Liver (tissue), 9 donors: ENCODE measurements around the gene SPOP. TPM values are rescaled to one million over a fixed set of nuclear protein-coding genes. Genes with fewer than 3 reads are reported as not detected.

Experiments used
- DNase-seq: peaks from one replicate; pipeline ENCODE4 v3.0.0-alpha.2; 2017; ENCODE audit warnings: low spot score
- H3K27ac ChIP-seq, 2 donors: one replicate each; pipeline ENCODE4 v1.7.0; 2013; ENCODE audit warnings: inconsistent platforms in 2 of 2, low read length in 2 of 2, control low read depth in 1 of 2, low read depth in 1 of 2, mild to moderate bottlenecking in 1 of 2
- H3K27me3 ChIP-seq, 4 donors: one replicate each; pipeline versions ENCODE4 v1.6.1 to v1.7.0; 2013; ENCODE audit warnings: low read length in 3 of 4, inconsistent platforms in 1 of 4, mild to moderate bottlenecking in 1 of 4, moderate library complexity in 1 of 4; ENCODE audit not compliant: control insufficient read depth in 4 of 4, insufficient read depth in 4 of 4
- H3K36me3 ChIP-seq, 4 donors: one replicate each; pipeline versions ENCODE4 v1.6.1 to v1.7.0; 2013; ENCODE audit warnings: low read length in 3 of 4, mild to moderate bottlenecking in 3 of 4, low read depth in 1 of 4, moderate library complexity in 1 of 4; ENCODE audit not compliant: control insufficient read depth in 4 of 4, insufficient read depth in 3 of 4
- H3K4me1 ChIP-seq, 4 donors: one replicate each; pipeline versions ENCODE4 v1.6.1 to v1.7.0; 2013; ENCODE audit warnings: low read length in 3 of 4, mild to moderate bottlenecking in 3 of 4, moderate library complexity in 1 of 4; ENCODE audit not compliant: control insufficient read depth in 4 of 4, insufficient read depth in 4 of 4
- H3K4me3 ChIP-seq, 3 donors: one replicate each; pipeline versions ENCODE4 v1.6.1 to v1.7.0; 2013; ENCODE audit warnings: low read length in 3 of 3, control low read depth in 1 of 3, low read depth in 1 of 3, mild to moderate bottlenecking in 1 of 3
- H3K9ac ChIP-seq, 2 donors: one replicate each; pipeline ENCODE4 v1.7.0; 2013; ENCODE audit warnings: low read length in 2 of 2, mild to moderate bottlenecking in 2 of 2, moderate library complexity in 2 of 2, control low read depth in 1 of 2, low read depth in 1 of 2
- H3K9me3 ChIP-seq, 4 donors: one replicate each; pipeline versions ENCODE4 v1.6.1 to v1.7.0; 2013; ENCODE audit warnings: low read length in 3 of 4; ENCODE audit not compliant: control insufficient read depth in 4 of 4
- EGR1 ChIP-seq, 2 donors: IDR thresholded peaks; 2 replicates each; pipeline ENCODE4 v1.6.1; 2016 to 2018; ENCODE audit warnings: antibody characterized with exemption in 2 of 2, low read depth in 2 of 2
- FOXA1 ChIP-seq: IDR thresholded peaks from 2 replicates; pipeline ENCODE4 v1.6.1; 2016; ENCODE audit warnings: antibody characterized with exemption
- FOXA2 ChIP-seq: IDR thresholded peaks from 2 replicates; pipeline ENCODE4 v1.6.1; 2016; ENCODE audit warnings: antibody characterized with exemption
- GABPA ChIP-seq, 2 donors: IDR thresholded peaks in 1 of 2; conservative IDR thresholded peaks in 1 of 2; 2 replicates each; pipeline ENCODE4 v1.6.1; 2016; ENCODE audit warnings: antibody characterized with exemption in 2 of 2, mild to moderate bottlenecking in 1 of 2, moderate library complexity in 1 of 2
- HNF4G ChIP-seq: IDR thresholded peaks from 2 replicates; pipeline ENCODE4 v1.6.1; 2016; ENCODE audit warnings: antibody characterized with exemption
- JUND ChIP-seq, 2 donors: IDR thresholded peaks; 2 replicates each; pipeline ENCODE4 v1.6.1; 2016; ENCODE audit warnings: antibody characterized with exemption in 2 of 2
- RXRA ChIP-seq, 2 donors: IDR thresholded peaks; 2 replicates each; pipeline ENCODE4 v1.6.1; 2017 to 2018; ENCODE audit warnings: antibody characterized with exemption in 2 of 2, mild to moderate bottlenecking in 1 of 2
- YY1 ChIP-seq: IDR thresholded peaks from 2 replicates; pipeline ENCODE4 v1.6.1; 2016; ENCODE audit warnings: antibody characterized with exemption, mild to moderate bottlenecking
- WGBS: extraction: QIAGEN DNeasy Blood & Tissue Kit; methylation state at CpG from one replicate; pipeline ENCODE4 v1.1.7; 2013; 5-methylcytosine and 5-hydroxymethylcytosine counted together
- polyA plus RNA-seq, 2 donors: library from polyadenylated mRNA; stranded (reverse) in 1 of 2; unstranded in 1 of 2; fragments of 200-250 nt in 1 of 2; fragments of >200 nt in 1 of 2; fragmentation: Nextera tagmentation in 1 of 2; extraction: Ambion mirVana in 1 of 2; gene quantifications; one replicate each; pipeline versions ENCODE4 v1.2.1 to v1.2.3, GENCODE V29; 2013 to 2015
- total RNA-seq, 2 donors: library from RNA; depleted of rRNA; stranded (reverse); fragments of >200 nt; gene quantifications; one replicate each; pipeline ENCODE4 v1.2.3, GENCODE V29; 2014
- TF ChIP-seq, protein P1 (sequence below): IDR thresholded peaks from 2 replicates; pipeline ENCODE4 v1.6.1; 2016; ENCODE audit warnings: antibody characterized with exemption, mild to moderate bottlenecking
- TF ChIP-seq, protein P2 (sequence below): IDR thresholded peaks from 2 replicates; pipeline ENCODE4 v1.6.1; 2016; ENCODE audit warnings: antibody characterized with exemption
- TF ChIP-seq, protein P3 (sequence below): IDR thresholded peaks from 2 replicates; pipeline ENCODE4 v1.6.1; 2016; ENCODE audit warnings: antibody characterized with exemption
- TF ChIP-seq, protein P4 (sequence below): fragments of 150-350 bp; IDR thresholded peaks from 2 replicates; pipeline ENCODE4 v1.5.1; 2017; ENCODE audit warnings: improper control_type of control experiment, low read depth, low read length; ENCODE audit not compliant: missing input control
- donor health status: healthy.
- donor health status: healthy.
- donor health status: healthy.
- donor health status: healthy.
- donor health status: healthy.

The SPOP gene
- total and polyA plus RNA-seq, 4 donors = 21.6 to 50.8 (median 42.4) TPM

DNA sequence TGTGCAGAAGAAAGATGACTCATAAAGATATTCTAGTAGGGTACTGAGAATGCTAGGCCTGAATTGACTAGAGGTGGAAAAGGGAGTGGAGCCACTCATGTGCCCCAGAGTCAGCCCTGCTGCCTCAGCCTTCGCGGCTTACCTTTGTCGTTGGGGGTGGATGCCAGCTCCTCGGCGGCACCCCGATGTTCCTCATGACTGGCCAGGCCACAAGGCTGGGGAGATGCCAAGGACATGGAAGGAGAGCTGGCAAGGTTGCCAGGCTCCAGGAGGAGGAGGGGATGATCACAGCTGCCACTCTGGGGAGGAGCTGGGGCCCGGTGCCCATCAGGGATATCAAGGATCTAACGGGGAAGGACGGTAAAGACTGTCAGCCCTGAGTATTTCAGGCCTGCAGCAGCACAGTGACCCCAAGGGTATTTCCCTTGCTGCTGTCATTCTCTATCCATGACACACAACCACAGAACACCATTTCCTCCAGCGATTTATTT, 39.5 kb upstream of the SPOP start:
- Histone ChIP-seq H3K27me3 (no peaks in the 10 kb centered on the region), H3K27ac (no peak overlapping the region), H3K9me3 (no peaks in the 10 kb centered on the region), H3K4me1 (no peaks in the 10 kb centered on the region), H3K9ac (no peak overlapping the region), H3K4me3 (no peak overlapping the region), H3K36me3 (peaks cover 16 to 51% (median 47%) of the 10 kb centered on the region in 4 donors)
- TF ChIP-seq YY1 (no peak), GABPA (IDR thresholded peaks at IDR 0.05 in 1 of 2, conservative IDR thresholded peaks at IDR 0.05 in 1 of 2) (no peak)
- TF ChIP-seq, protein P1, sequence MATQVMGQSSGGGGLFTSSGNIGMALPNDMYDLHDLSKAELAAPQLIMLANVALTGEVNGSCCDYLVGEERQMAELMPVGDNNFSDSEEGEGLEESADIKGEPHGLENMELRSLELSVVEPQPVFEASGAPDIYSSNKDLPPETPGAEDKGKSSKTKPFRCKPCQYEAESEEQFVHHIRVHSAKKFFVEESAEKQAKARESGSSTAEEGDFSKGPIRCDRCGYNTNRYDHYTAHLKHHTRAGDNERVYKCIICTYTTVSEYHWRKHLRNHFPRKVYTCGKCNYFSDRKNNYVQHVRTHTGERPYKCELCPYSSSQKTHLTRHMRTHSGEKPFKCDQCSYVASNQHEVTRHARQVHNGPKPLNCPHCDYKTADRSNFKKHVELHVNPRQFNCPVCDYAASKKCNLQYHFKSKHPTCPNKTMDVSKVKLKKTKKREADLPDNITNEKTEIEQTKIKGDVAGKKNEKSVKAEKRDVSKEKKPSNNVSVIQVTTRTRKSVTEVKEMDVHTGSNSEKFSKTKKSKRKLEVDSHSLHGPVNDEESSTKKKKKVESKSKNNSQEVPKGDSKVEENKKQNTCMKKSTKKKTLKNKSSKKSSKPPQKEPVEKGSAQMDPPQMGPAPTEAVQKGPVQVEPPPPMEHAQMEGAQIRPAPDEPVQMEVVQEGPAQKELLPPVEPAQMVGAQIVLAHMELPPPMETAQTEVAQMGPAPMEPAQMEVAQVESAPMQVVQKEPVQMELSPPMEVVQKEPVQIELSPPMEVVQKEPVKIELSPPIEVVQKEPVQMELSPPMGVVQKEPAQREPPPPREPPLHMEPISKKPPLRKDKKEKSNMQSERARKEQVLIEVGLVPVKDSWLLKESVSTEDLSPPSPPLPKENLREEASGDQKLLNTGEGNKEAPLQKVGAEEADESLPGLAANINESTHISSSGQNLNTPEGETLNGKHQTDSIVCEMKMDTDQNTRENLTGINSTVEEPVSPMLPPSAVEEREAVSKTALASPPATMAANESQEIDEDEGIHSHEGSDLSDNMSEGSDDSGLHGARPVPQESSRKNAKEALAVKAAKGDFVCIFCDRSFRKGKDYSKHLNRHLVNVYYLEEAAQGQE = no peak
- WGBS = 89% methylated on average over 10 of the region's 10 CpGs
- no peak for DNase-seq

DNA sequence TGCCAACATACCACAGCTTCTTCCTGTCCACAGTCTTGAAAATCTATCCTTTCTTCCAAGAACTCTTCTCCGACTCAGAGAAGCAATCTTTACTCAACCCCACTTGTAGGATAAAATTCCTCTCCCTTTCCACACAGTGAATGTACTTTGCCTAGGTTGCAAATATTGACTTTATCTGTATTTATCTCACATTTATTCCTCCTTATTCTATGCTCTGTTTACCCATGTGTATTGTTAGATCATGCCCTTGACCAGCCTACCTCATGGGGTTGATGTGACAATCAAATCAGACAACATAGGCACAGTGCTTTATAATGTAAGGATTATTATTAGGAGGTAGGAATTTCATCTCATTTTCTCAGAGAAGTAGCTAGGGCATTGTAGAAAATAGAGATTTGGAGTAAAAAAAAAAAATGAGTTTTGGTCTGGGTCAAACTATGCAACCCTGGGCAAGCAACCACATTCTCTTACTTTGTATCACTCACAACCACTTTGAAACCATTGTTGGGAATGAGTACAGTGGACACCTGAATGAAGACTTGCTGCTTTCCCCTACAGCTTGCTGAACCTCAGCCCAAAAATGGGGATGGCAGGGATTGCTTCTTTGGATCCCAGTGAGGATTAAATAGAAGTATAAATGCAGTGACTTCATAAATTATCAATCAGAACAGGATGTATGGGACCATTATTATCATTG, 38.9 kb upstream of the SPOP start:
- Histone ChIP-seq H3K27me3 (no peaks in the 10 kb centered on the region), H3K4me1 (no peaks in the 10 kb centered on the region), H3K27ac (no peak overlapping the region), H3K9ac (no peak overlapping the region), H3K36me3 (peaks cover 13 to 51% (median 47%) of the 10 kb centered on the region in 4 donors), H3K9me3 (no peaks in the 10 kb centered on the region), H3K4me3 (no peak overlapping the region)
- TF ChIP-seq, protein P1 = no peak
- TF ChIP-seq, protein P2, sequence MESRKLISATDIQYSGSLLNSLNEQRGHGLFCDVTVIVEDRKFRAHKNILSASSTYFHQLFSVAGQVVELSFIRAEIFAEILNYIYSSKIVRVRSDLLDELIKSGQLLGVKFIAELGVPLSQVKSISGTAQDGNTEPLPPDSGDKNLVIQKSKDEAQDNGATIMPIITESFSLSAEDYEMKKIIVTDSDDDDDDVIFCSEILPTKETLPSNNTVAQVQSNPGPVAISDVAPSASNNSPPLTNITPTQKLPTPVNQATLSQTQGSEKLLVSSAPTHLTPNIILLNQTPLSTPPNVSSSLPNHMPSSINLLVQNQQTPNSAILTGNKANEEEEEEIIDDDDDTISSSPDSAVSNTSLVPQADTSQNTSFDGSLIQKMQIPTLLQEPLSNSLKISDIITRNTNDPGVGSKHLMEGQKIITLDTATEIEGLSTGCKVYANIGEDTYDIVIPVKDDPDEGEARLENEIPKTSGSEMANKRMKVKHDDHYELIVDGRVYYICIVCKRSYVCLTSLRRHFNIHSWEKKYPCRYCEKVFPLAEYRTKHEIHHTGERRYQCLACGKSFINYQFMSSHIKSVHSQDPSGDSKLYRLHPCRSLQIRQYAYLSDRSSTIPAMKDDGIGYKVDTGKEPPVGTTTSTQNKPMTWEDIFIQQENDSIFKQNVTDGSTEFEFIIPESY = no peak
- no peak for TF ChIP-seq EGR1 (IDR thresholded peaks at IDR 0.05; ENCODE audit: low read depth in 2 of 2)
- TF ChIP-seq FOXA2 = no peak
- no peak for TF ChIP-seq RXRA (IDR thresholded peaks at IDR 0.05)
- TF ChIP-seq FOXA1 = no peak
- TF ChIP-seq, protein P3, sequence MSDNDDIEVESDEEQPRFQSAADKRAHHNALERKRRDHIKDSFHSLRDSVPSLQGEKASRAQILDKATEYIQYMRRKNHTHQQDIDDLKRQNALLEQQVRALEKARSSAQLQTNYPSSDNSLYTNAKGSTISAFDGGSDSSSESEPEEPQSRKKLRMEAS = no peak
- no peak for TF ChIP-seq HNF4G
- TF ChIP-seq JUND (IDR thresholded peaks at IDR 0.05) = no peak
- TF ChIP-seq, protein P4, sequence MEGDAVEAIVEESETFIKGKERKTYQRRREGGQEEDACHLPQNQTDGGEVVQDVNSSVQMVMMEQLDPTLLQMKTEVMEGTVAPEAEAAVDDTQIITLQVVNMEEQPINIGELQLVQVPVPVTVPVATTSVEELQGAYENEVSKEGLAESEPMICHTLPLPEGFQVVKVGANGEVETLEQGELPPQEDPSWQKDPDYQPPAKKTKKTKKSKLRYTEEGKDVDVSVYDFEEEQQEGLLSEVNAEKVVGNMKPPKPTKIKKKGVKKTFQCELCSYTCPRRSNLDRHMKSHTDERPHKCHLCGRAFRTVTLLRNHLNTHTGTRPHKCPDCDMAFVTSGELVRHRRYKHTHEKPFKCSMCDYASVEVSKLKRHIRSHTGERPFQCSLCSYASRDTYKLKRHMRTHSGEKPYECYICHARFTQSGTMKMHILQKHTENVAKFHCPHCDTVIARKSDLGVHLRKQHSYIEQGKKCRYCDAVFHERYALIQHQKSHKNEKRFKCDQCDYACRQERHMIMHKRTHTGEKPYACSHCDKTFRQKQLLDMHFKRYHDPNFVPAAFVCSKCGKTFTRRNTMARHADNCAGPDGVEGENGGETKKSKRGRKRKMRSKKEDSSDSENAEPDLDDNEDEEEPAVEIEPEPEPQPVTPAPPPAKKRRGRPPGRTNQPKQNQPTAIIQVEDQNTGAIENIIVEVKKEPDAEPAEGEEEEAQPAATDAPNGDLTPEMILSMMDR = no peak
- no peak for DNase-seq
- WGBS = 93% methylated on average over 1 of the region's 1 CpG
